Measurements from ENCODE around the gene GRHL3.

- no peak for TF ChIP-seq CTCF (IDR thresholded peaks at IDR 0.05)
- no peak for TF ChIP-seq ZFX (IDR thresholded peaks at IDR 0.05; ENCODE audit: borderline replicate concordance)
Measured at GRCh38 chr1:24281591-24281990, 37.6 kb upstream of the GRHL3 start.

Data from 22Rv1 (cell line).